HG03097 (cell line): ENCODE results near the gene CPED1.
"Not testable (repeated sequence)": the region's sequence is repeated elsewhere in the genome, so short reads cannot be mapped to it uniquely, and the experiment has no call there.

ENCODE experiments used
- ATAC-seq: cut with Tn5 transposase; IDR thresholded peaks from one replicate; pipeline ENCODE4 v1.9.1; 2021; ENCODE audit not compliant: unreplicated experiment, low FRiP score

CPED1 gene

GRCh38 chr7:121036776-121037175 is 48.3 kb downstream of the CPED1 start:
- not testable (repeated sequence) for ATAC-seq

- ATAC-seq, result not testable (repeated sequence)
Measured at GRCh38 chr7:121037329-121037728, 48.8 kb downstream of the CPED1 start.

GRCh38 chr7:121037957-121038716 is 49.6 kb downstream of the CPED1 start:
- ATAC-seq, result no peak

GRCh38 chr7:121038717-121039509 is 50.4 kb downstream of the CPED1 start:
- no peak for ATAC-seq

- no peak for ATAC-seq
Measured at GRCh38 chr7:121039510-121039822, 51.0 kb downstream of the CPED1 start.

GRCh38 chr7:121039994-121040393 is 51.5 kb downstream of the CPED1 start:
- ATAC-seq, result no peak

- no peak for ATAC-seq
Measured at GRCh38 chr7:121041516-121042148, 53.1 kb downstream of the CPED1 start.

GRCh38 chr7:121042195-121042594 is 53.7 kb downstream of the CPED1 start:
- no peak for ATAC-seq

- ATAC-seq, result no peak
Measured at GRCh38 chr7:121042899-121043298, 54.4 kb downstream of the CPED1 start.

GRCh38 chr7:121043314-121044234 is 55.1 kb downstream of the CPED1 start:
- ATAC-seq, result no peak

GRCh38 chr7:121045090-121045489 is 56.6 kb downstream of the CPED1 start:
- no peak for ATAC-seq

GRCh38 chr7:121046009-121046408 is 57.5 kb downstream of the CPED1 start:
- no peak for ATAC-seq

GRCh38 chr7:121046893-121047468 is 58.5 kb downstream of the CPED1 start:
- ATAC-seq, result no peak

GRCh38 chr7:121048195-121048594 is 59.7 kb downstream of the CPED1 start:
- ATAC-seq, result no peak

GRCh38 chr7:121049028-121049791 is 60.7 kb downstream of the CPED1 start:
- ATAC-seq, result no peak

GRCh38 chr7:121049897-121050296 is 61.4 kb downstream of the CPED1 start:
- ATAC-seq, result no peak

- no peak for ATAC-seq
Measured at GRCh38 chr7:121053219-121053618, 64.7 kb downstream of the CPED1 start.

- no peak for ATAC-seq
Measured at GRCh38 chr7:121054925-121055324, 66.4 kb downstream of the CPED1 start.

- no peak for ATAC-seq
Measured at GRCh38 chr7:121057878-121058277, 69.4 kb downstream of the CPED1 start.
